Vagina (tissue), 2 donors: ENCODE results near the gene MYPOP. TPM values are rescaled to one million over a fixed set of nuclear protein-coding genes. Genes with fewer than 3 reads are reported as not detected.
A peak's percentile ranks its signal among the peaks of the same experiment; 100 is the strongest.

Source experiments
- DNase-seq, 2 donors: peaks; one replicate each; pipeline ENCODE4 v3.0.0-alpha.2; 2017; ENCODE audit errors: extremely low spot score in 2 of 2
- H3K27ac ChIP-seq: fragments of 200-600 bp; sonication (generic); one replicate; pipeline ENCODE4 v1.5.1; 2019
- H3K27me3 ChIP-seq: fragments of 200-600 bp; sonication (generic); one replicate; pipeline ENCODE4 v1.5.1; 2019
- H3K36me3 ChIP-seq, 2 donors: fragments of 200-600 bp; sonication (generic); one replicate each; pipeline ENCODE4 v1.5.1; 2017 to 2019
- H3K4me1 ChIP-seq: fragments of 200-600 bp; sonication (generic); one replicate; pipeline ENCODE4 v1.5.1; 2019
- H3K4me3 ChIP-seq, 2 donors: fragments of 200-600 bp; sonication (generic); 1 replicate in 1 of 2; 2 replicates in 1 of 2; pipeline ENCODE4 v1.5.1; 2016 to 2019
- H3K9me3 ChIP-seq: fragments of 200-600 bp; sonication (generic); one replicate; pipeline ENCODE4 v1.5.1; 2019
- CTCF ChIP-seq, 3 experiments: fragments of 450-650 bp in 2 of 3; fragments of 200-600 bp in 1 of 3; sonication (generic) in 1 of 3; IDR thresholded peaks; one replicate each; pipeline ENCODE4 v1.5.1; 2017 to 2019; ENCODE audit warnings: antibody characterized with exemption in 3 of 3, mild to moderate bottlenecking in 2 of 3, moderate library complexity in 2 of 3
- POLR2A ChIP-seq, 2 donors: fragments of 450-650 bp; IDR thresholded peaks; one replicate each; pipeline ENCODE4 v1.6.1; 2017; ENCODE audit warnings: antibody characterized with exemption in 2 of 2, mild to moderate bottlenecking in 2 of 2, moderate library complexity in 2 of 2
- POLR2AphosphoS5 ChIP-seq, 2 donors: sonication (generic); formaldehyde crosslinking; IDR thresholded peaks; one replicate each; pipeline ENCODE4 v1.9.0; 2017; ENCODE audit warnings: antibody characterized with exemption in 2 of 2, mild to moderate bottlenecking in 2 of 2, low read depth in 1 of 2; ENCODE audit not compliant: insufficient read depth in 1 of 2
- intact Hi-C: fragments of 100-400 bp; cut with DNase I; formaldehyde crosslinking; loops from one replicate; pipeline ENCODE4 v1.15.1; 2023
- total RNA-seq: library from RNA; depleted of rRNA; stranded (reverse); fragments of >200 nt; gene quantifications from one replicate; pipeline ENCODE4 v1.2.3, GENCODE V29; 2016

MYPOP gene
- total RNA-seq, 1 donor from 2014 or later = 13.8 TPM

DNA sequence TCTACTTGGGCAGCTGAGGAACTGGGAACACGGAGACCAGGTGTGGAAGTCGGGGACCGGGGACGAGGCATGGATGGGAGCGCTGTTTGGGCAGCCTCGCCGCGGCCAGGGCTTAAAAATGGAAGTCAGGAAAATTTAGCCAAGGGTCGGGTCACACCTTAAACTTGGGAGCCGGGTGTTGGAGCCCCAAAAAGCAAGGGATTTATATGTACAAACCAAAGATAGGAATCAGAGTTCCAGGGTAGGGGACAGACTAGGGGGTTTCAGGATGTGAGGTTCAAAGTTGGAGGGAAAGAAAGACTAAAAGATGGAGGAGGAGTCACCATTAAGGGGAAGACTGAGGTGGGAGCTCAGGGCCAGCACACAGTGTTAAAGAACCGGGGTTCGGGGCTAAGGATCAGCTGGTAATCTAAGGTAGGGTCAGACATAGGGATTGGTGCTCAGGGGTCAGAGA, 37.8 kb downstream of the MYPOP start:
- intact Hi-C loops = no loop called here
- H3K27ac ChIP-seq = no peak overlapping the region

GRCh38 chr19:45863840-45864628, 38.4 kb downstream of the MYPOP start, which contains the start of gene FOXA3:
FOXA3 (plus strand) TSS chr19:45864326; CDS start chr19:45864457, 131 bp downstream.
- no peak for TF ChIP-seq POLR2AphosphoS5 (IDR thresholded peaks at IDR 0.05; ENCODE audit: insufficient read depth in 1 of 2, low read depth in 1 of 2)
- peak; percentile 28 to 40 (median 38) for TF ChIP-seq CTCF (IDR thresholded peaks at IDR 0.05)
- DNase-seq = peak in 1 of 2 donors; percentile 82
- H3K27me3 ChIP-seq = peaks cover 10% of the 10 kb centered on the region
- intact Hi-C loops = no loop called here
- H3K36me3 ChIP-seq = peaks cover 0 to 4% of the 10 kb centered on the region in 2 donors
- no peak within 1 kb of the TSS for H3K27ac ChIP-seq
- H3K9me3 ChIP-seq = no peaks in the 10 kb centered on the region
- H3K4me3 ChIP-seq = peak within 1 kb of the TSS; percentile 96 to 98
- peaks cover 33% of the 10 kb centered on the region for H3K4me1 ChIP-seq

More for the DNA sequence above, 37.8 kb downstream of the MYPOP start:
- Histone ChIP-seq H3K27me3 (peaks cover 10% of the 10 kb centered on the region), H3K4me1 (peaks cover 33% of the 10 kb centered on the region), H3K36me3 (no peaks in the 10 kb centered on the region), H3K9me3 (no peaks in the 10 kb centered on the region), H3K4me3 (peak overlapping the region; percentile 96 to 98)
- TF ChIP-seq POLR2AphosphoS5 (IDR thresholded peaks at IDR 0.05; ENCODE audit: insufficient read depth in 1 of 2, low read depth in 1 of 2) = no peak
- TF ChIP-seq POLR2A (IDR thresholded peaks at IDR 0.05) = no peak
- TF ChIP-seq CTCF (IDR thresholded peaks at IDR 0.05) = no peak
- DNase-seq = no peak

DNA sequence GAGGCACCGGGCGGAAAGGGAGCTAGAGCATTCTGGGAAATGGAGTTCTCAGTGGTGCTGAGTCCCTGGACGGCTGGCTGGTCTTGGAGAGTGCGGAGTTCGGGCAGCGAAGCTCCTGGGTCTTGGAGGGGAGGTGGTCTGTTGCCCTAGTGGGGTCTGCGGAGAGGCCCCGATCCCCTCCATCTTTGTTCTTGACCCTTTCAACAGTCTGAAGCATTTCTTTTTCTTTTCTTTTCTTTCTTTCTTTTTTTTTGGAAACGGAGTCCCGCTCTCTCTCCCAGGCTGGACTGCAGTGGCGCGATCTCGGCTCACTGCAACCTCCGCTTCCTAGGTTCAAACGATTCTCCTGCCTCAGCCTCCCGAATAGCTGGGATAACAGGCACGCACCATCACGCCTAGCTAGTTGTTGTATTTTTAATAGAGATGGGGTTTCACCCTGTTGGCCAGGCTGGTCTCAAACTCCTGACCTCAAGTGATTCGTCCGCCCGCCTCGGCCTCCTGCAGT, 39.0 kb downstream of the MYPOP start:
- Histone ChIP-seq H3K4me1 (peaks cover 33% of the 10 kb centered on the region), H3K27me3 (peaks cover 10% of the 10 kb centered on the region), H3K27ac (no peak overlapping the region), H3K9me3 (no peaks in the 10 kb centered on the region), H3K4me3 (peak overlapping the region; percentile 96 to 98), H3K36me3 (peaks cover 0 to 6% of the 10 kb centered on the region in 2 donors)
- no peak for TF ChIP-seq CTCF (IDR thresholded peaks at IDR 0.05)
- TF ChIP-seq POLR2AphosphoS5 (IDR thresholded peaks at IDR 0.05; ENCODE audit: insufficient read depth in 1 of 2, low read depth in 1 of 2) = no peak
- no peak for TF ChIP-seq POLR2A (IDR thresholded peaks at IDR 0.05)
- DNase-seq = no peak
- intact Hi-C loops = no loop called here

DNA sequence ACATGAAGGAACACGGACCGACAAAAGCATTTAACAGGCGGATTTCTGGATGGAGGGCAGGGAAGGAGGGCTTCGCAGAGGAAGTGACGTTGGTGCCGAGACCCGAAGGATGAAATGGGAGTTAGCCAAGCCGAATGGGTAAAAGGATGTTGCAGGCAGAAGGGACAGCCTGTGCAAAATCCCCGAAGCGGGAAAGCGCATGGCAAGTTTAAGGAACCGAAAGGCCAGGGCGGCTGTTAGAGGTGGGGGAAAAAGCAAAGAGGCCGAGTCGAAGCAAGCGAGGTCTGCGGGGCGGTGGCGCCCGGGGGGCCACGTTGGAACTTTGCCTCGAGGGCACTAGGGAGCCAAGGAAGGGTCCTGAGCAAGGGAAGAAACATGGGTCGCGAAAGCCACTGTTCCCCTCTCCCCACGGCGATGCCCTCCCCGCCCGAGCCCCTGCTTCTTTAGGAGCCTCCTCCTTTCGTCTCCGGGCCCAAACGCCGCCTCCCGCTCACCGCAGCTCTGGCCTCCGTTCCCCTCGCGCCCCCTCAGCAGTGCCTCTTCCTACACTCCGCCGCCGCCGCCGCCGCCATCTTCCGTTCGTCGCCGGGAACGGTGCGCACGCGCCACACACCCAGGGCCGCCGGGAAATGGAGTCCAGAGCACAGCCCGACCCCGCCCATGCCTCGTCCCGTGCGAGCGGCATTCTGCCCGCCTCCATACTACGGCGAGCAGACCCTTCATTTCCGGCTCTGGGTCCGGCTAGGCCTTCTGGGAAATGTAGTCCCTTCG, 39.7 kb downstream of the MYPOP start, which contains the start of gene SYMPK:
Gene SYMPK, minus strand, starts transcription at position 584 of the 771 bp plus-strand sequence. CDS start 8,652 bp downstream, outside the sequence.
- Histone ChIP-seq H3K4me1 (peaks cover 33% of the 10 kb centered on the region), H3K27ac (peak within 1 kb of the TSS; percentile 85), H3K36me3 (peaks cover 0 to 6% of the 10 kb centered on the region in 2 donors), H3K4me3 (peak within 1 kb of the TSS; percentile 96 to 98), H3K9me3 (no peaks in the 10 kb centered on the region), H3K27me3 (peaks cover 10% of the 10 kb centered on the region)
- DNase-seq = peak in 1 of 2 donors; percentile 98
- peak in 1 of 2 donors; percentile 63 for TF ChIP-seq POLR2A (IDR thresholded peaks at IDR 0.05)
- TF ChIP-seq POLR2AphosphoS5 (IDR thresholded peaks at IDR 0.05; ENCODE audit: insufficient read depth in 1 of 2, low read depth in 1 of 2) = peak; percentile 91 to 99
- peak in 1 of 3 experiments; percentile 4 for TF ChIP-seq CTCF (IDR thresholded peaks at IDR 0.05)
- intact Hi-C loops = no loop called here
